ENCODE measurements around the gene IFI6.
"Not testable (repeated sequence)": the region's sequence is repeated elsewhere in the genome, so short reads cannot be mapped to it uniquely, and the experiment has no call there.

The IFI6 gene

GRCh38 chr1:27649306-27649635 lies 22.7 kb downstream of the IFI6 start:
- no peak for DNase-seq

DNA sequence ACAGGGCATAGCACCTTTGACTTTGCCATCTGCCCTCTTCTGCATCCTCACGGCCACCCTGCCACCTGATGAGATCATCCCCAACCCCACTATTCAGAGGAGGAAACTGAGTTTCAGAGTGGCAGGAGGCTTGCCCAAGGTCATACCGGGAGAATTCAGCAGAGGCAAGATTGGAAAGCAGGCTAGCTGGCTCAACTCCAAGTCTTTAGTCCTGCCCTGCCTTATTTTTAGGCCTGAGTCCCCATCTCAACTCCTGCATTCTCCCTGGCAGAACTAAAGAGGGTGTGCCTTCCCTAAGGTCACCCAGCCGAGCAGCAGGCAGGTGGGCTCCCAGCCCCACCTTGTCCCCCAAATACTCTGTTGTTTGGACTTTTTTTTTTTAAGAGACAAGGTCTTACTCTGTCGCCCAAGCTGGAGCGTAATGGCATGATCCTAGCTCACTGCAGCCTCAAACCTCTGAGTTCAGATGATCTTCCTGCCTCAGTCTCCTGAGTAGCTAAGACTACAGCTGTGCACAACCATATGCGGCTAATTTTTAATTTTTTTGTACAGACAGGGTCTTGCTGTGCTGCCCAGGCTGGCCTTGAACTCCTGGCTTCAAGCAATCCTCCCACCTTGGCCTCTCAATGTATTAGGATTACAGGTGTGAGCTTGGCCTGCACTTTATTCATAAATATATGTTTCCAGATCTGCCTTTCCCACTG lies 23.2 kb downstream of the IFI6 start:
- no peak for DNase-seq

DNA sequence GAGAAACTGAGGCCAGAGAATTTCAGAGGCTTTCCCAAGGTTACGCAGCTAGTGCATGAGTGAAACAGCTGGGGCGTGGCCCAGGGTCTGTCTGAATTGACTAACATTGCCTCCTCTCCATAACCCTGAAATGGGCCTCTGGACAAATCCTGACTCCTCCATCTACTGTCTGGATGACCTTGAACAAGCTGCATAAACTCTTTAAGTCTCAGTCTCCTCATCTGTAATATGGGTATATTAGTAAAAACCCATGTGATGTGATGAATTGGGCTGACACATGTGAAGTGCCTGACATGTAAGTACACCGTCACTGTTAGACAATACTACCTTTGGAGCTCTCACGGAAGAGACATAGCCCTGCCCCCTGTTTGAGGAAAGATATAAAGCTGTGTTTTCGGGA lies 24.7 kb downstream of the IFI6 start:
- DNase-seq, result no peak

DNA sequence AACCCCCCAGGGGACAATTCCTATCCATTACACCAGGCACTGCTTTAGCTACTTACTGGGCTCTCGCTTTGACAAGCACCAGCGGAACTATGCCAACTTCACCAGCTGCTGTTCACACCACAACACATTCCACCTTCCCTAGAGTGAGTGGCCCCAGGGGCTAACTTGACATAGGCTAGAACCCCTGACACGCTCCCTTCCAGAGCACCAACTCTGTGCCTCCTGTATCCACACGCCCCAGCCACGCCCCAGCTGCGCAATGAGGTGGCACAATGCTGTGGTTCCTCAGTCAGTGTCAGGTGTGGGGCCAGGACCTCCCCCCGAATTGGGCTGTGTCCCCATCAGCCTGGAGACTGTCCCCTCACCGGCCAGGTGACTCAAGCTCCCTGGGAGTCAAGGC lies 25.3 kb downstream of the IFI6 start:
- no peak for DNase-seq

DNA sequence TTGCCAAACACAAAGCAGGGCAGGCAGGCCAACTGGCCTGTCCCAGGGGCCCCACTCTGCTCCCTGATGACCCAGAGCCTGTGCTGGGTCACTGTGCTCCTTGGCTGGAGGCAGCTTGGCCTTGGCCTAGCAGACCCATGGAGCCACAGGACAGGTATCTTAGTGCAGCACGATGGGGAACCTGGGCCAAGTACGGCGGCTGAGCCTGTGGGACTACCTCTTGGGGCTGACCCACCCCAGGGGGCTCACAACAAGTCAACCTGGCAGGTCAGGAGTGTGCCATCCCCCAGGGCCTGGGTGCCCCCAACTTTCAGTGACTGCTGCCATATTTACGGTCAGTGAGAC lies 26.9 kb downstream of the IFI6 start:
- DNase-seq, result no peak

- DNase-seq, result no peak
These were observed 27.5 kb downstream of the IFI6 start for GRCh38 chr1:27644369-27645070.

DNA sequence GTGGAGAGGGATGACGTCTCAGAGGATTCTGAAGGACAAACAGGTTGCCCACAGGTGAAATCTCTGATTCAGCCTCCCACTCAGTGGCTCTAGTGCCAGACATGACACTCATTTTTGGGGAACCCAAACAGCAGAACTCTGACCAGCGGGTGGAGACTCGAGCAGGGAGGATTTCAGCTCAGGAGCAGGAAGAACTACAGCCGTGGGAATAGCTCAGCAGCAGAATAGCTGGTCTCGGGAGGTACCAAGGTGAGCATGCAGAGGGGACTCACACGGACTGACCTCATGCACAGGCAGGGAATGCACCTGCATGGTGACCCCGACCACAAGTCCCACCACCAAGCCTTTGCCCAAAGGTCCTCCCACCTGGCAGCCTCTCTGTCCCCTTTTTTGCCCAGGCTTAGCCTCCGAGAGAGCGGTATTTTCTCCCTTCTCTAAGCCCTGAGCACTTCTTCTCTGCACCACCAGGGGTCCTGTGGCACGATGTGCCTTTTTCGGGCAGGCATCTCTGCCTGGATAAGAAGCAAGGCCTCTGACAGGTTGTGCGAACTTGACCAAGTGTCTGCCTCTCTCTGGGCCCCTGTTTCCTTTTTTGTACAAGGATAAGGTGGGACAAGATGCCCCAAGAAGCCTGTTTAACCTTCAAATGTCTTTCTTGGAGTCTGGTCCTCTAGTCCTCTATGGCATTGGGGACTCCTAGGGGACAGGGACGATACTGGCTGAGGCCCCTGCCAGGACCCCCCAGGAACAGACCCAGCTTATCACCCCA lies 28.2 kb downstream of the IFI6 start:
- DNase-seq, result peak; percentile 80

- DNase-seq, result not testable (repeated sequence)
These were observed 31.5 kb downstream of the IFI6 start for GRCh38 chr1:27640514-27640913.

DNA sequence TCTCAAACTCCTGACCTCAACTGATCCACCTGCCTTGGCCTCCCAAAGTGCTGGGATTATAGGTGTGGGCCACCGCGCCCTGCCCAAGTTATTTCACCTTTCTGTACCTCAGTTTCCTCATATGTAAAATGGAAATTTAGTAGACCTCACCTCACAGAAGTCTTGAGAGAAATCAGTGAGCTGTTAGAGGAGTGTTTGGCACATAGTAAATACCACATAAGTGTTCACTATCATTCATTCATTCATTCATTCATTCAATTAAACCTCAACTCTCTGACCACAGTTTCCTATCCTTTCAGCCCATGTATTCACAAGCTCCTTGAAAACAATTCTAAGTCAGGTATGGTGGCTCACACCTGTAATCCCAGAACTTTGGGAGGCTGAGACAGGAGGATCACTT lies 33.2 kb downstream of the IFI6 start:
- no peak for DNase-seq

GRCh38 chr1:27638047-27638734 lies 33.8 kb downstream of the IFI6 start:
- no peak for DNase-seq

- DNase-seq, result no peak
These were observed 36.4 kb downstream of the IFI6 start for GRCh38 chr1:27635396-27636142.

GRCh38 chr1:27634985-27635367 lies 37.0 kb downstream of the IFI6 start, which contains the start of gene FGR:
TSS of gene FGR (minus strand) at chr1:27635185. CDS start at chr1:27623916, 11,269 bp downstream.
- DNase-seq, result no peak

DNA sequence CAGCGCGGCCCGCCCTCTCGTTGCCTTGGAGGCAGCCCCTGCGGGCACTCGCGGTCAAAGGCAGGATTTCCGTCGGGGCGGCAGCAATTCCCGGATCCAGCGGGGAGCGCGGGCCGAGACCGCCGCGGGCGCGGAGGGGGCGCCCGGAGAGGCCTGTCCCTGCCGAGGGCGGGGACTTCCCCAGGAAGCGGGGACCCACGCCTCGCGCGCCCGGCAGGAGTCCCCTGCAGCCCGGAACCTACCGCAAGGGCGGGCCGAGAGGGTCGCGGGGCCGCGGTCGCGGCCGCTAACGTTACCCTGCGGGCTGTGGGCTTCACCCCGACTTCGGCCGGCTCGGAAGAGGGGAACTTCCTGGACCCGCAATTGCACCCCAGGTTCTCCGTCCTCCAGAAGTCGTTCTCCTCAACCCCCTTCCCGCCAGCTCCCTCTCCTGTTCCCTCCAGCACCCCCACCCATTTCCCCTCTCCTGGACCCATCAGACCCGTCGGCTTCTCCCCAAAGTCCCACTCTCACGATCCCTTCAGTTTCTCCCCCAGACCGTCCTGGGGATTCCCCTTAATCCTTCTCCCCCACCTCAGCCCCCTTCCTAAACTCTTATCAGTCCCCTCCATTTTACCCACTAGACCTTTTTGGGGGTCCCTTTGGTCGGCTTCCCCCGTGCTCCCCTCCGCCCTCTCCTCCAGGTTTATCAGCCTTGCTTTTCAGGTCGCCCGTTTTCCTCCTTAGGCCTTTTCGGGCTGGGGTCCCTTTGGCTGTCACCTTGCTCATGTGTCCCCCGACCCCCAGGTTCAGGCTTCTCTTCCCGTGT lies 37.6 kb downstream of the IFI6 start:
- peak; percentile 34 for DNase-seq

DNA sequence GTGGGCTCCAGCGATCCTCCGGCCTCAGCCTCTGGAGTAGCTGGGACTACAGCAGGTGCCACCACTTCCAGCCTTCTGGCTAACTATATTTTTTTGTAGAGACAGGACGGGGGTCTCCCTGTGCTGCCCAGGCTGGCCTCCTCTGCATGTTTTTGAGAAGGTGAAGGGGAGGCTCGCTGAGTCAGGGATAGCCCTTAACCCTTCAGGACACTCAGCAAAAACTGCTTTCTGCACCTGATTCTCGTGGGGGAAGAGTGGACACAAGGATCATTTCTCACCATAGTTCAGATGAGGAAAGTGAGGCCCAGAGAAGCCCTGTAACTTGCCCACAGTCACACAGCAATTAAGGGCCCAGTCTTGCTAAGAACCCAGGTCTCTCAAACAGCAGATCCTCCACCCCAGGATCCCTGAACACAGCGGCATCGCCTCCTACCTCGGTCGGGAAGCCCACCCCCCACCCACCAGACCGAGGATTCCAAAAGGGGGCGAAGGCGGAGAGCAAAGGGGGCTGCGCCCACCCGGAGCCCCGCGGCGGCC lies 38.3 kb downstream of the IFI6 start:
- no peak for DNase-seq

DNA sequence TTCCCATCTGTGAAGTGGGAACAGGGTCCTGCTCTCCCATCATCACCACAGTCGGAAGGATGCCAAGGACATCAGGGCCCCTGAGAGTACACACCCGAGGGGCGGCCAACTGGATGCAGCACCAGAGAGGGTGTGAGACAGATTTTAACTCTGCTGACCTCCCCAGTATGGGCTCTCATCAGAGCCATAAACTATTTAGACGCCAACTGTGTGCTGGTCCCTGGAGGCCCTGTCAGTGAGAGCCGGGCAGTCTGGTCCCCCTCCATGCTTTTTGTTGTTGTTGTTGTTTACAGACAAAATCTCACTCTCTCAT lies 38.7 kb downstream of the IFI6 start:
- DNase-seq, result no peak

DNA sequence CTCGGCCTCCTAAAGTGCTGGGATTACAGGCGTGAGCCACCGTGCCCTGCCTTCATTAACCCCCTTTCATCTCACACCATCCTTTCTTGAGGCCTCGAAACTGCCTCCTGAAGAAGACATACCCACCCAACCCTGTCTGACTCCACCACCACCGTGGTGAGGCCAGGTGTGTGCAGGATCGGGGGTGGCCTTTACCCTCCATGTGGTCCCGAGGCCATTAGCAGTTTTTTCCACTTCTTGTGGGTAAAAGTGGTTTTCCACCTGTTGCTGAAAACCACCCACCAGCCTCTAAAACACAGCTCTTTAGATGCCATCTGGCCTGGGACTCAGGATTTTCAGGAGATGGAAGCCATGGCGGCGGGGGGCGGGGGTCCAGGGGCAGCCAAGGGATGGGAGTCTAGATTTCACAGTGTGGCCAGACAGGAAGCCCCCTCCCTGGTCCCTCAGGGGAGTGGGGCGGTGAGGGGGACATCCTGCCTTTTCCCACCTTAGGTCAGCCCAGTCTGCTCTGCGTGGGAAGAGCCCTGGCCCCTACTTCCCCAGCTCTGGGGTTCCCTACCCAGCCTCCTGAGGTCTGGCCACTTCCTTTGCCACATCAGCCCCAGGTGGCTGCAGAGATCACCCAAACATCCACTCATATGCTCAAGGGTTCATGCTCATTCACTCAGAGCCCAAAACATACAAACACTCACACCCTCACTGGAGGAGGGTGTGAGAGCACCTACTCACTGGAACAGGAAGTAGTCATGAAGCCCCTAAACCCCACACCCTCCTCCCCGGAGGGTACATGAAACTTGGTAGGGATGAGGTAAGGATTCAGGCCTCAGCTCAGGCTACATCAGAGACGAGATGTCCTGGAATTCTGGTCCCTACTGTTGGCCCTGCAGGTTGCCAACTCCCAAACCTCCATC lies 39.4 kb downstream of the IFI6 start:
- DNase-seq, result peak; percentile 69

DNA sequence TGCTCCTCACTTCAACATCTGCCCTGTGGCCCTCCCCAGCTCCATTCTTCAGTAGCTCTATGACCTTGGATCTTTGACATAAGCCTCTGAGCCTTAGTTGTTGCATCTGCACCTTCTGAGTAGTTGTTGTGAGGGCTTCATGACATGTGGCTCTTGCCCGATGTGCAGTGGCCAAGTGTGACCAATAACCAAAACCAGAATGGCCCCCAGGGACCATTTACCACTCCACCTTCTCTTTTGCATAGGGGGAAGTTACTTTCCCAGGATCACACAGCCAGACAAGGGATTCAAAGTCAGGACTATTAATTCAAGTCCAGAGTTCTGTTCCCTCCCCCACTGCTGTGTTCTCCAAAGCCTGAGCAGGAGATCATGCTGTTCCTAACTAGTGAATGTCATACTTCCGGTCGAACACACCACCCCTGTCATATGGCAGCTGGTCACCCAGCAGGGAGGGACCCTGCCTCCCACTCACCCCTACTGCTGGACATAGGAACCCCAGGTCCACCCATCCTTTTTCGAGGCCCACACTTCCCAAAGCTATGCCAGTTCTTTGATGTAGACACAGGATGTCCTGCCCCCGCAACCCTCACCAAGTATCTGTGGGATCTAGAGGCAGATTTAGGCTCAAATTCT lies 41.0 kb downstream of the IFI6 start:
- no peak for DNase-seq

DNA sequence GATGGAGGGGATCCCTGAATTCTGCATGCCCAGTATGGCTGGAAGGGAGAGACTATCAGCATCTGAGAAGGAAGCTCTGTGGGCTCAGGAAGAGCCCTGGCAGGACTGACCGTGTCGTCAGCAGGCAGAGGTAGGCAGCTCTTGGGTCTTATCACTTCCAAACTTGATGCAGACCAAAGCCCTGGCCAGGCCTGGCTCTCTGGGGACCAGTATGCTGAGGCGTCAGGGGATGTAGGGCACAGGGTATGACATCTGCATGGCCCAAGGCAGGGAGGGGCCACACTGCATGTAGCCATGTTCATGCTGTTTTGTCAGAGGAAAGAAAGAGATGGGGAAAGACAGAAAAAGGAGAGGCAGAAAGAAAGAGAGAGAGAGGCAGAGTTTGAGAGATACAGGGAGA lies 43.3 kb downstream of the IFI6 start:
- no peak for DNase-seq

DNA sequence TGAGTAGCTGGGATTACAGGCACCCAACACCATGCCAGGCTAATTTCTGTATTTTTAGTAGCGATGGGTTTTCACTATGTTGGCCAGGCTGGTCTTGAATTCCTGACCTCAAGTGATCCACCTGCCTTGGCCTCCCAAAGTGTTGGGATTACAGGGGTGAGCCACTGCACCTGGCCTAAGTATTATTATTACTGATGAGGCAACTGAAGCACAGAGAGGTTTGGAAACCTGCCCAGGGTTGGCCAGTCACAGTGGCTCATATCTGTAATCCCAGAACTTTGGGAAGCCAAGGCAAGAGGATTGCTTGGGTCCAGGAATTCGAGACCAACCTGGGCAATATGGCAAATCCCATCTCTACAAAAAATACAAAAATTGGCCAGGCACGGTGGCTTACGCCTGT lies 44.3 kb downstream of the IFI6 start:
- DNase-seq, result not testable (repeated sequence)

DNA sequence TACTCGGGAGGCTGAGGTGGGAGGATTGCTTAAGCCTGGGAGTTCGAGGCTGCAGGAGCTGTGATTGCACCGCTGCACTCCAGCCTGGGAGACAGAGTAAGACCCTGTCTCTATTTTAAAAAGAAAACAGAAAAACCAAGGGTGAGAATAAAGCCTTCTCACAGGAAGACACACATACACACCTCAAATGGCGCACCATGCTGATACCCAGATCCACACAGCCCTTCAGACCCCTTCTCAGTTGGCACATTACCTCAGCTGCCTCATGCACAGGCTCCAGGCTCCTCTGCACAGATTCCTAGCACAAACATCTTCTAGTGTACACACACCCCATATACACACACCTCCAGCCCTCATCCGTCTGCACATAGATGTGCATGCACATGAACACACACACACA lies 44.9 kb downstream of the IFI6 start:
- no peak for DNase-seq

Measured in activated CD4-positive, alpha-beta T cell treated with anti-CD3 and anti-CD28 coated beads, Interleukin-2, Interleukin-6, amounts not matched to agents 100 ng/mL and 50 ng/mL, durations not matched to agents 16 hours and 8 hours (primary cell).